Stimulated activated CD8-positive, alpha-beta memory T cell treated with anti-CD3 and anti-CD28 coated beads, Interleukin-2, amount 100 ng/mL, for 1 hour (primary cell): ENCODE measurements around the gene CLSTN2.

Experiments
- DNase-seq, 2 donors: peaks; one replicate each; pipeline ENCODE4 v3.0.0-alpha.2; 2020; ENCODE audit warnings: low read depth in 2 of 2

Gene CLSTN2

GRCh38 chr3:140007081-140007480, 72.1 kb downstream of the CLSTN2 start:
- no peak for DNase-seq

GRCh38 chr3:140007911-140008869, 73.2 kb downstream of the CLSTN2 start:
- DNase-seq, result no peak

- no peak for DNase-seq
These were observed 75.4 kb downstream of the CLSTN2 start for GRCh38 chr3:140010391-140010790.

- DNase-seq, result no peak
These were observed 76.1 kb downstream of the CLSTN2 start for GRCh38 chr3:140011086-140011485.

- no peak for DNase-seq
These were observed 76.8 kb downstream of the CLSTN2 start for GRCh38 chr3:140011611-140012277.

- DNase-seq, result no peak
These were observed 78.2 kb downstream of the CLSTN2 start for GRCh38 chr3:140013220-140013619.

GRCh38 chr3:140014831-140015495, 80.0 kb downstream of the CLSTN2 start:
- DNase-seq, result no peak

- no peak for DNase-seq
These were observed 80.8 kb downstream of the CLSTN2 start for GRCh38 chr3:140015741-140016140.

GRCh38 chr3:140018556-140018955, 83.6 kb downstream of the CLSTN2 start:
- no peak for DNase-seq

- DNase-seq, result no peak
These were observed 85.0 kb downstream of the CLSTN2 start for GRCh38 chr3:140019946-140020345.

- no peak for DNase-seq
These were observed 85.6 kb downstream of the CLSTN2 start for GRCh38 chr3:140020541-140020940.

- DNase-seq, result no peak
These were observed 86.3 kb downstream of the CLSTN2 start for GRCh38 chr3:140021269-140021668.

GRCh38 chr3:140022066-140022770, 87.2 kb downstream of the CLSTN2 start:
- no peak for DNase-seq

- no peak for DNase-seq
These were observed 88.9 kb downstream of the CLSTN2 start for GRCh38 chr3:140023616-140024530.

- no peak for DNase-seq
These were observed 96.2 kb downstream of the CLSTN2 start for GRCh38 chr3:140031170-140031569.

GRCh38 chr3:140034058-140034457, 99.1 kb downstream of the CLSTN2 start:
- no peak for DNase-seq

GRCh38 chr3:140035871-140036270, 100.9 kb downstream of the CLSTN2 start:
- no peak for DNase-seq

GRCh38 chr3:140050396-140050795, 115.4 kb downstream of the CLSTN2 start:
- DNase-seq, result no peak

- no peak for DNase-seq
These were observed 116.3 kb downstream of the CLSTN2 start for GRCh38 chr3:140051019-140051957.
